Adrenal gland (tissue), 5 donors: ENCODE results near the gene PXT1.

ENCODE experiments used
- POLR2A ChIP-seq, 2 donors: fragments of 450-650 bp; IDR thresholded peaks; one replicate each; pipeline ENCODE4 v1.6.1; 2017; ENCODE audit warnings: antibody characterized with exemption in 2 of 2, mild to moderate bottlenecking in 2 of 2, moderate library complexity in 1 of 2
- TF ChIP-seq, protein P1 (sequence below), 6 experiments: fragments of 450-650 bp in 4 of 6; fragments of 200-600 bp in 2 of 6; sonication (generic) in 1 of 6; IDR thresholded peaks; 1 replicate in 5 of 6; 2 replicates in 1 of 6; pipeline versions ENCODE4 v1.5.1 to v1.8.0; 2016 to 2021; ENCODE audit warnings: antibody characterized with exemption in 6 of 6, mild to moderate bottlenecking in 2 of 6, moderate library complexity in 1 of 6
- donor health status: DM: no; HTN: no; CAD: no.

DNA sequence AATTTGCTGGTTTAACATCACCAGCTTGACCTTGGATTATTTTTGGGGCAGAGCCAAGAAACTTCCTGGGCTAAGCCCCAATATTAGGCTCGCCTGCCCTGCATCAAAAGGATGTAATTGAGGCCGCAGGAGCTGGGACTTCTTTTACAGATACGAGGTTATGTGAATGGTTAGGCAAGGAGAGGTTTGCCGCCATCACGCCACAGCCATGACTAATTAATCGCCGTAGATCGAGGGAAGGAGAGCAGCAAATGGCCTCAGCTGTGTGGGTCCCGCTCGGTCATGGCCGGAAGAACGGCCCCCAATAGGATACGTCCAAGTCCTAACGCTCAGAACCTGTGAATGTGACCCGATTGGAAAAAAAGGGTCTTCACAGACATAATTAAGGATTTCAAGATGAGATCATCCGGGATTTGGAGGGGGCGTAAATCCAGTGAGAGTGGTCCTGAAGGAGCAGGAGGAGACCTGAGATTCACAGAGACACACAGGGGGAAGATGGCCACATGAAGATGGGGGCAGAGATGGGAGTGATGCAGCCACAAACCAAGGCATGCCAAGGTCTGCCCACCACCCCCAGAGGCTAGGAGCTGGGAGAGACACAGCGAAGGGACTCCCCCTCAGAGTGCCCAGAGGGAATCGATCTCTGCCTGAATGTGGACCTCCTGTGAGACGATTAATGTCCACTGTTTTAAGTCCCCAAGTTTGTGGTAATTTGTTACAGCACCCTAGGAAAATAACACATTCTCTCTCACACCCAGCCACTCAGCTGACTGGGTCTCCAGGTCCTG is 96.0 kb downstream of the PXT1 start:
- TF ChIP-seq, protein P1, sequence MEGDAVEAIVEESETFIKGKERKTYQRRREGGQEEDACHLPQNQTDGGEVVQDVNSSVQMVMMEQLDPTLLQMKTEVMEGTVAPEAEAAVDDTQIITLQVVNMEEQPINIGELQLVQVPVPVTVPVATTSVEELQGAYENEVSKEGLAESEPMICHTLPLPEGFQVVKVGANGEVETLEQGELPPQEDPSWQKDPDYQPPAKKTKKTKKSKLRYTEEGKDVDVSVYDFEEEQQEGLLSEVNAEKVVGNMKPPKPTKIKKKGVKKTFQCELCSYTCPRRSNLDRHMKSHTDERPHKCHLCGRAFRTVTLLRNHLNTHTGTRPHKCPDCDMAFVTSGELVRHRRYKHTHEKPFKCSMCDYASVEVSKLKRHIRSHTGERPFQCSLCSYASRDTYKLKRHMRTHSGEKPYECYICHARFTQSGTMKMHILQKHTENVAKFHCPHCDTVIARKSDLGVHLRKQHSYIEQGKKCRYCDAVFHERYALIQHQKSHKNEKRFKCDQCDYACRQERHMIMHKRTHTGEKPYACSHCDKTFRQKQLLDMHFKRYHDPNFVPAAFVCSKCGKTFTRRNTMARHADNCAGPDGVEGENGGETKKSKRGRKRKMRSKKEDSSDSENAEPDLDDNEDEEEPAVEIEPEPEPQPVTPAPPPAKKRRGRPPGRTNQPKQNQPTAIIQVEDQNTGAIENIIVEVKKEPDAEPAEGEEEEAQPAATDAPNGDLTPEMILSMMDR (IDR thresholded peaks at IDR 0.05): no peak
- TF ChIP-seq POLR2A (IDR thresholded peaks at IDR 0.05): no peak
